AG09319 (cell line): Measurements from ENCODE around the gene SOCS3.

Experiments
- DNase-seq: peaks from one replicate; pipeline ENCODE4 v3.0.0-alpha.2; 2010; ENCODE audit warnings: low read depth; ENCODE audit errors: extremely low read depth
- CTCF ChIP-seq: IDR thresholded peaks from 2 replicates; pipeline ENCODE4 v1.5.1; 2011; ENCODE audit warnings: low read depth, mild to moderate bottlenecking, inconsistent platforms, low read length, moderate library complexity

Gene SOCS3

GRCh38 chr17:78355045-78355641, 4.7 kb downstream of the SOCS3 start:
- no peak for TF ChIP-seq CTCF
- DNase-seq, result no peak

GRCh38 chr17:78353834-78354233, 6.0 kb downstream of the SOCS3 start:
- no peak for TF ChIP-seq CTCF
- DNase-seq, result no peak

- TF ChIP-seq CTCF, result peak; percentile 42
- peak; percentile 100 for DNase-seq
These were observed 8.3 kb downstream of the SOCS3 start for GRCh38 chr17:78351449-78352006.

- no peak; the same call in 1 of the 2 replicates for TF ChIP-seq CTCF
- no peak for DNase-seq
These were observed 9.8 kb downstream of the SOCS3 start for GRCh38 chr17:78349891-78350642.

GRCh38 chr17:78348055-78348770, 11.7 kb downstream of the SOCS3 start:
- DNase-seq, result no peak
- TF ChIP-seq CTCF, result no peak

GRCh38 chr17:78347453-78347852, 12.4 kb downstream of the SOCS3 start:
- no peak for TF ChIP-seq CTCF
- no peak for DNase-seq
